Choroid plexus epithelial cell (primary cell): ENCODE results near the gene EIF3F.

ENCODE experiments used
- DNase-seq: peaks from one replicate; pipeline ENCODE4 v3.0.0-alpha.2; 2010; ENCODE audit warnings: low read depth
- H3K4me3 ChIP-seq: 2 replicates; pipeline ENCODE4 v1.5.1; 2011; ENCODE audit warnings: low read depth, mild to moderate bottlenecking, control low read depth, low read length, moderate library complexity
- CTCF ChIP-seq: conservative IDR thresholded peaks from 2 replicates; pipeline ENCODE4 v1.5.1; 2011; ENCODE audit warnings: low read depth, mild to moderate bottlenecking, control low read depth, inconsistent platforms, low read length, moderate library complexity

Gene EIF3F

GRCh38 chr11:7971846-7972245 is 15.3 kb upstream of the EIF3F start:
- no peak overlapping the region for H3K4me3 ChIP-seq
- DNase-seq, result no peak
- TF ChIP-seq CTCF, result no peak

- no peak for TF ChIP-seq CTCF
- no peak for DNase-seq
Observed at GRCh38 chr11:7973011-7973410, 14.1 kb upstream of the EIF3F start.

GRCh38 chr11:7974668-7975067 is 12.5 kb upstream of the EIF3F start:
- no peak overlapping the region for H3K4me3 ChIP-seq
- no peak for TF ChIP-seq CTCF
- no peak for DNase-seq

More at GRCh38 chr11:7973011-7973410, 14.1 kb upstream of the EIF3F start:
- H3K4me3 ChIP-seq, result no peak overlapping the region

GRCh38 chr11:7977232-7977917 is 9.8 kb upstream of the EIF3F start:
- TF ChIP-seq CTCF, result no peak
- peak overlapping the region; percentile 3 for H3K4me3 ChIP-seq
- DNase-seq, result peak; percentile 89

GRCh38 chr11:7981619-7982157 is 5.4 kb upstream of the EIF3F start:
- no peak for TF ChIP-seq CTCF
- no peak for DNase-seq
- H3K4me3 ChIP-seq, result no peak overlapping the region

- H3K4me3 ChIP-seq, result no peak overlapping the region
- DNase-seq, result no peak
- TF ChIP-seq CTCF, result no peak
Observed at GRCh38 chr11:7982582-7983119, 4.5 kb upstream of the EIF3F start.
